ENCODE measurements around the gene ZFHX3.

The ZFHX3 gene

GRCh38 chr16:72862090-72862489 lies 185.8 kb downstream of the ZFHX3 start:
- no peak for DNase-seq

GRCh38 chr16:72860726-72861562 lies 187.0 kb downstream of the ZFHX3 start:
- no peak for DNase-seq

- no peak for DNase-seq
Measured at GRCh38 chr16:72859581-72859980, 188.3 kb downstream of the ZFHX3 start.

GRCh38 chr16:72858665-72859493 lies 189.0 kb downstream of the ZFHX3 start:
- no peak for DNase-seq

GRCh38 chr16:72857834-72858664 lies 189.9 kb downstream of the ZFHX3 start:
- no peak for DNase-seq

- DNase-seq, result no peak
Measured at GRCh38 chr16:72856797-72857196, 191.1 kb downstream of the ZFHX3 start.

GRCh38 chr16:72854267-72854959 lies 193.5 kb downstream of the ZFHX3 start:
- DNase-seq, result no peak

- no peak for DNase-seq
Measured at GRCh38 chr16:72853575-72854266, 194.2 kb downstream of the ZFHX3 start.

- no peak for DNase-seq
Measured at GRCh38 chr16:72852421-72852820, 195.5 kb downstream of the ZFHX3 start.

GRCh38 chr16:72850853-72851252 lies 197.1 kb downstream of the ZFHX3 start:
- no peak for DNase-seq

- DNase-seq, result no peak
Measured at GRCh38 chr16:72850021-72850420, 197.9 kb downstream of the ZFHX3 start.

- DNase-seq, result no peak
Measured at GRCh38 chr16:72848759-72849664, 198.9 kb downstream of the ZFHX3 start.

- no peak for DNase-seq
Measured at GRCh38 chr16:72848028-72848400, 199.9 kb downstream of the ZFHX3 start.

GRCh38 chr16:72847187-72848027 lies 200.5 kb downstream of the ZFHX3 start:
- DNase-seq, result no peak

- DNase-seq, result no peak
Measured at GRCh38 chr16:72846594-72846993, 201.3 kb downstream of the ZFHX3 start.

- DNase-seq, result no peak
Measured at GRCh38 chr16:72845322-72846020, 202.5 kb downstream of the ZFHX3 start.

GRCh38 chr16:72844225-72844920 lies 203.6 kb downstream of the ZFHX3 start:
- DNase-seq, result no peak

- no peak for DNase-seq
Measured at GRCh38 chr16:72841506-72841905, 206.4 kb downstream of the ZFHX3 start.
